ENCODE results near the gene SRGAP3.

SRGAP3 gene

GRCh38 chr3:9139366-9139765, 110.1 kb downstream of the SRGAP3 start:
- DNase-seq = no peak

GRCh38 chr3:9137676-9138075, 111.8 kb downstream of the SRGAP3 start:
- no peak for DNase-seq

- no peak for DNase-seq
Measured at GRCh38 chr3:9136746-9137465, 112.5 kb downstream of the SRGAP3 start.

- DNase-seq = no peak
Measured at GRCh38 chr3:9135930-9136525, 113.4 kb downstream of the SRGAP3 start.

- DNase-seq = no peak
Measured at GRCh38 chr3:9135526-9135925, 113.9 kb downstream of the SRGAP3 start.

- DNase-seq = no peak
Measured at GRCh38 chr3:9133656-9134055, 115.8 kb downstream of the SRGAP3 start.

GRCh38 chr3:9130345-9131305, 118.8 kb downstream of the SRGAP3 start:
- no peak for DNase-seq

GRCh38 chr3:9129365-9129764, 120.1 kb downstream of the SRGAP3 start:
- DNase-seq = no peak

GRCh38 chr3:9125278-9125951, 124.0 kb downstream of the SRGAP3 start:
- DNase-seq = no peak

GRCh38 chr3:9124730-9125129, 124.7 kb downstream of the SRGAP3 start:
- DNase-seq = no peak

- DNase-seq = no peak
Measured at GRCh38 chr3:9123840-9124239, 125.6 kb downstream of the SRGAP3 start.

GRCh38 chr3:9122732-9123364, 126.6 kb downstream of the SRGAP3 start:
- no peak for DNase-seq

- no peak for DNase-seq
Measured at GRCh38 chr3:9121366-9122001, 128.0 kb downstream of the SRGAP3 start.

GRCh38 chr3:9119331-9119730, 130.1 kb downstream of the SRGAP3 start:
- DNase-seq = no peak

GRCh38 chr3:9118222-9118621, 131.2 kb downstream of the SRGAP3 start:
- DNase-seq = no peak

GRCh38 chr3:9117220-9117619, 132.2 kb downstream of the SRGAP3 start:
- no peak for DNase-seq

GRCh38 chr3:9116336-9116735, 133.1 kb downstream of the SRGAP3 start:
- DNase-seq = no peak

GRCh38 chr3:9115336-9115735, 134.1 kb downstream of the SRGAP3 start:
- DNase-seq = no peak

- DNase-seq = no peak
Measured at GRCh38 chr3:9113040-9113439, 136.4 kb downstream of the SRGAP3 start.

GRCh38 chr3:9111866-9112265, 137.6 kb downstream of the SRGAP3 start:
- no peak for DNase-seq

- DNase-seq = no peak
Measured at GRCh38 chr3:9111417-9111816, 138.0 kb downstream of the SRGAP3 start.

- no peak for DNase-seq
Measured at GRCh38 chr3:9110802-9111201, 138.6 kb downstream of the SRGAP3 start.
